RWPE1 (cell line): ENCODE data around the gene ASCL5.

Experiments used
- CTCF ChIA-PET: fragments of 350-600 bp; sonication (Branson Sonifier 250); formaldehyde crosslinking; extraction: SDS; loops from one replicate; lab custom pipeline; 2021; lab: Yijun Ruan, JAX
- POLR2A ChIA-PET: fragments of 400-600 bp; formaldehyde crosslinking; extraction: SDS; loops from one replicate; lab custom pipeline; 2020; ENCODE audit warnings: antibody characterized with exemption; ENCODE audit not compliant: low non-redundant PET; lab: Yijun Ruan, JAX
- DNase-seq: peaks from one replicate; pipeline ENCODE4 v3.0.0; 2012; ENCODE audit warnings: low spot score
- H3K27ac ChIP-seq: fragments of 450-650 bp; 2 replicates; pipeline ENCODE4 v1.5.1; 2017
- TF ChIP-seq, protein P1 (sequence below): fragments of 450-650 bp; conservative IDR thresholded peaks from 2 replicates; pipeline ENCODE4 v1.5.1; 2017; ENCODE audit warnings: low read depth, mild to moderate bottlenecking

ASCL5 gene

DNA sequence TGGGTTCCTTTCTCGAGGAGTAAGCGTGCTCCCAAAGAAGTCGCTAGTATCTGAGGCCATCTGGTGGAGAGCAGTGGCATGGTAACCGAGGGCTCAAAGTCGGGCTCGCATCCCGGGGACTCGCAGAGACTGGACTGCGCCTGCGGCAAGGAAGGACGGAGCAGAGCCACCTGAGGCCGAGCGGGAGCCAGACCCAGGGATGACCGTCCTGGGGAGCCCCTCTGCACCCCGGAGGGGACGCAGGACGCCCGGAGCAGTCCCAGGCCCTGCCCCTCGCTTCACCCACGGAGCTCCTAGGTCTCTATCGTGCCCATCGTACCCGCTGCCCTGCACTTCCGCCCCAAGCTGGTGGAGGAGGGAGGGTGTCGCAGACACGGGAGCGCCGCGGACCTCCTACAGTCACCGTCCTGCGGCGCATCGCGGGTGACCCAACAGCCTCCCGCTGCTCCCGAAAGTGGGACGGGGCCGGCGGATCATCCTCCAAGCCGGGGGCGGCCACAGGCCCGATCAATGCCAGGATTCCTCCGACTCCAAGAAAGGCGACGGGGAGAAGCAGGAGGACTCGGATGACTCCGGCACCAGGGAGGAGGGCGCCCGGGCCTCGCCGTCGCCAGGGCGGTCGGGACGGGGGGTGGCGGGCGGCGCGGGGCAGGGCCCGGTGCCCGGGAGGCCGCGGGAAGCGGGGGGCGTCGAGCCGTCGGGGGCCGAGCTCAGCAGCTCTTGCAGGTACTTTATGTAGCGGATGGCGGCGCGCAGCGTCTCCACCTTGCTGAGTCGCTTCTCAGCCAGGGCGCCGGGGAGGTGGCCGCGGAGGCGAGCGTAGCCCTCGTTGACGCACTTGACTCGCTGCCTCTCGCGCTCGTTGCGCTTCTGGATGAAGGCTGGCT, 12.5 kb downstream of the ASCL5 start:
- TF ChIP-seq, protein P1, sequence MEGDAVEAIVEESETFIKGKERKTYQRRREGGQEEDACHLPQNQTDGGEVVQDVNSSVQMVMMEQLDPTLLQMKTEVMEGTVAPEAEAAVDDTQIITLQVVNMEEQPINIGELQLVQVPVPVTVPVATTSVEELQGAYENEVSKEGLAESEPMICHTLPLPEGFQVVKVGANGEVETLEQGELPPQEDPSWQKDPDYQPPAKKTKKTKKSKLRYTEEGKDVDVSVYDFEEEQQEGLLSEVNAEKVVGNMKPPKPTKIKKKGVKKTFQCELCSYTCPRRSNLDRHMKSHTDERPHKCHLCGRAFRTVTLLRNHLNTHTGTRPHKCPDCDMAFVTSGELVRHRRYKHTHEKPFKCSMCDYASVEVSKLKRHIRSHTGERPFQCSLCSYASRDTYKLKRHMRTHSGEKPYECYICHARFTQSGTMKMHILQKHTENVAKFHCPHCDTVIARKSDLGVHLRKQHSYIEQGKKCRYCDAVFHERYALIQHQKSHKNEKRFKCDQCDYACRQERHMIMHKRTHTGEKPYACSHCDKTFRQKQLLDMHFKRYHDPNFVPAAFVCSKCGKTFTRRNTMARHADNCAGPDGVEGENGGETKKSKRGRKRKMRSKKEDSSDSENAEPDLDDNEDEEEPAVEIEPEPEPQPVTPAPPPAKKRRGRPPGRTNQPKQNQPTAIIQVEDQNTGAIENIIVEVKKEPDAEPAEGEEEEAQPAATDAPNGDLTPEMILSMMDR, result peak; percentile 83
- peak; percentile 99 for DNase-seq
- peak overlapping the region; percentile 57 for H3K27ac ChIP-seq
- CTCF ChIA-PET, result interaction anchor here (0.5 to 3.6 kb wide), 26 partner anchors 10 to 1825 kb away, joined by 3 to 47 read pairs (median 4); no protein-coding TSS in a partner anchor
- POLR2A ChIA-PET, result interaction anchor here (0.7 to 1.1 kb wide), 3 partner anchors 69 to 143 kb away, joined by 3 to 8 read pairs (median 3); no protein-coding TSS in a partner anchor

DNA sequence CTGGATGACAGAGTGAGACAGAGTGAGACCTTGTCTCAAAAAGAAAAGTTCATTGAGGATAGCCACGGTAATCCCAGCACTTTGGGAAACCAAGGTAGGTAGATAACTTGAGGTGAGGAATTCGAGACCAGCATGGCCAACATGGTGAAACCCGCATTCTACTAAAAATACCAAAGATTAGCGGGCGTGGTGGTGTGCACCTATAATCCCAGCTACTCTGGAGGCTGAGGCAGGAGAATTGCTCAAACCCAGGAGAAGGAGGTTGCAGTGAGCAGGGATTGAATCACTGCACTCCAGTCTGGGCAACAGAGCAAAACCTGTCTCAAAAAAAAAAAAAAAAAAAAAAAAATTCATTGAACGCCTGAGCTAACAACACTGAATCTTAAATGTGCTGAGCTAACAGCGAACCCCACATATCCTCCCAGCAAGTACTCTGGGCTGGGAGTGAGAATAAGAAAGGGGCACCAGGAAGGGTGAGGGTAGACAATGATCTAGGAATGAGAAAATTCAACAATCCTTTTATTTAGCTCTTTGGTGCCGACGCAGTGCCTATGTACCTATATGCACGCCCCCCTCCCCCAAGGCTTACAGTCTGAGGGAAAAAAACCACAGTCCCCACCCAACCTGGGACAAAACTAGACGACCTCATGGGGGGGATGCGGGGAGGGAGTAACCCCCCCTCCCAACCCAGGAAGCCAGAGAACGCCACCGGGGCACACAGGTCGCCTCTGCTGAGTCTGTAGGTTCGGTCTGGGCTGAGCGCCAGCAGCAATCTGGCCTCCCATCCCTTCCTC, 13.3 kb downstream of the ASCL5 start:
- TF ChIP-seq, protein P1, result no peak
- DNase-seq, result no peak
- peak overlapping the region; percentile 57 for H3K27ac ChIP-seq
- ChIA-PET POLR2A (interaction anchor here (0.7 to 1.1 kb wide), 4 partner anchors 14 to 142 kb away, joined by 3 to 8 read pairs (median 4); no protein-coding TSS in a partner anchor), CTCF (interaction anchor here (0.6 to 3.6 kb wide), 25 partner anchors 12 to 577 kb away, joined by 3 to 47 read pairs (median 4); no protein-coding TSS in a partner anchor)

DNA sequence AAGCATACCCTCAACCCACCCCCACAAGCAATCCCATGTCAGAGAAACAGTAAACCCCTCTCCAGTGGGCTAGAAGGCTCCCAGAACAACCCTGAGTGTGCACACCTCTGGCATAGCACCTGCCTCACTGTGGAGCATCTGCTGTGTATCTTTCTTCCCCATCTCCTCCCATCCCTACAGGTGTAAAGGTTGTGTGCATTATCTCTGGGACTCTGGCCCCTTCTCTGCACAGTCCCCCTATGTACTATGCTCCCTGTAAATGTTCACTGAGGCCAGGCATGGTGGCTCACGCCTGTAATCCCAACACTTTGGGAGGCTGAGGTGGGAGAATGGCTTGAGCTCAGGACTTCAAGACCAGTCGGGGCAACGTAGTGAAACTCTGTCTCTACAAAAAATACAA, 14.1 kb downstream of the ASCL5 start:
- ChIA-PET POLR2A (interaction anchor here (0.7 kb wide), 1 partner anchor 13 kb away, joined by 3 read pairs; no protein-coding TSS in a partner anchor), CTCF (interaction anchor here (0.9 to 3.6 kb wide), 6 partner anchors 15 to 554 kb away, joined by 3 to 47 read pairs (median 5); no protein-coding TSS in a partner anchor)
- no peak for DNase-seq
- no peak overlapping the region for H3K27ac ChIP-seq
- TF ChIP-seq, protein P1, result no peak

DNA sequence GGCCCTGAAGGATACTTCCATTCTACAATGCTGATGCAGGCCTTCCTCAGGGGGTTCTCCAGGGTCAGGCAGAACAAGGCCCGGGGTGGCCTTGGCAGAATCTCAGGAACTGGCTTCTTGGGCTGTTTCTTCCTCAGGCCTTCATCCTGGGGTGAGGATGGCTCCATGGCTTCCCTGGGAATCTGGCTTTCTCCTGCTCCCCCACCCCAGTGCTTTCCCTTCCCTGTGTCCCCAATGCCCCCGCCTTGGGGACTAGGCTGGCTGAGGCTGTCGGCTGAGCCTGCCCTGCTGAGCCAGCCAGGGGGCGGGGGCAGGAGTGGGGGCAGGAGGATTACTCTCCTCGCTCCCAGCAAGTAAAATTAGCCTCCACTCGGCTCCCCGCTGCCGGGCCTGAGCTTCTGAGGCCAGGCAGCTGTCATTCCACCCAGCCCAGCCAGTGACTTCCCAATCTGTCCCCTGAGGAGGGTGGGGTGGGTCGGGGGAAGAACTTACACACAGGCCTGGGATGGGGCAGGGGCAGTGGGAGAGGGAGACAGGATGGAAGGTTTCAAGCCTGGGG, 14.7 kb downstream of the ASCL5 start, which contains the start of gene CACNA1S:
Gene CACNA1S, minus strand, starts transcription at position 254 of the 559 bp plus-strand sequence. Its CDS starts 87 bp downstream, at position 167.
- TF ChIP-seq, protein P1, result no peak
- no peak for DNase-seq
- ChIA-PET CTCF (interaction anchor here (3.6 kb wide), 1 partner anchor 140 kb away, joined by 47 read pairs; no protein-coding TSS in a partner anchor), POLR2A (no interaction called here)
- no peak within 1 kb of the TSS for H3K27ac ChIP-seq

DNA sequence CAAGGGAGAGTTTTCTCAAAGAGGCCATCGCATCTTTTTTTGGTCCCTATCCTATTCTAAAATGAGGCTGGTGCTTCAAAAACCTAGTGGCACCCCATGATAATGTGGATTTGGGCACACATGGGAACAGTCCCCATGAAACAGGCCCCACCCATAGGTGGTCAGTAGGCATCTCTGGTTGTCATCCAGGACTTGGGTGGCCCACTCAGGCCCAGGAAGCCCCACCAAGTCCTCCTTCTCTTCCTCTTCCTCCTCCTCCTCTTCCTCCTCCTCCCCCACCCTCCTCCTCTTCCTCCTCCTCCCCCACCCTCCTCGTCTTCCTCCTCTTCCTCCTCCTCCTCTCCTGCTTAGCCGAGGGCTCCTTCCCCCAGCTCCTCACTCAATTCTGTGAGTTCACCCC, 15.3 kb downstream of the ASCL5 start:
- DNase-seq, result no peak
- POLR2A ChIA-PET, result no interaction called here
- no peak overlapping the region for H3K27ac ChIP-seq
- CTCF ChIA-PET, result interaction anchor here (0.6 kb wide), 1 partner anchor 260 kb away, joined by 4 read pairs; no protein-coding TSS in a partner anchor
- TF ChIP-seq, protein P1, result no peak
